ENCODE results near the gene MPRIP.

GRCh38 chr17:16997514-16998429, 44.5 kb upstream of the MPRIP start:
- TF ChIP-seq, protein P1, sequence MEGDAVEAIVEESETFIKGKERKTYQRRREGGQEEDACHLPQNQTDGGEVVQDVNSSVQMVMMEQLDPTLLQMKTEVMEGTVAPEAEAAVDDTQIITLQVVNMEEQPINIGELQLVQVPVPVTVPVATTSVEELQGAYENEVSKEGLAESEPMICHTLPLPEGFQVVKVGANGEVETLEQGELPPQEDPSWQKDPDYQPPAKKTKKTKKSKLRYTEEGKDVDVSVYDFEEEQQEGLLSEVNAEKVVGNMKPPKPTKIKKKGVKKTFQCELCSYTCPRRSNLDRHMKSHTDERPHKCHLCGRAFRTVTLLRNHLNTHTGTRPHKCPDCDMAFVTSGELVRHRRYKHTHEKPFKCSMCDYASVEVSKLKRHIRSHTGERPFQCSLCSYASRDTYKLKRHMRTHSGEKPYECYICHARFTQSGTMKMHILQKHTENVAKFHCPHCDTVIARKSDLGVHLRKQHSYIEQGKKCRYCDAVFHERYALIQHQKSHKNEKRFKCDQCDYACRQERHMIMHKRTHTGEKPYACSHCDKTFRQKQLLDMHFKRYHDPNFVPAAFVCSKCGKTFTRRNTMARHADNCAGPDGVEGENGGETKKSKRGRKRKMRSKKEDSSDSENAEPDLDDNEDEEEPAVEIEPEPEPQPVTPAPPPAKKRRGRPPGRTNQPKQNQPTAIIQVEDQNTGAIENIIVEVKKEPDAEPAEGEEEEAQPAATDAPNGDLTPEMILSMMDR (IDR thresholded peaks at IDR 0.05) = no peak
- TF ChIP-seq POLR2A (IDR thresholded peaks at IDR 0.05) = no peak

Data from esophagus squamous epithelium (tissue), 4 donors.